ENCODE data around the gene SSBP3.

The SSBP3 gene

DNA sequence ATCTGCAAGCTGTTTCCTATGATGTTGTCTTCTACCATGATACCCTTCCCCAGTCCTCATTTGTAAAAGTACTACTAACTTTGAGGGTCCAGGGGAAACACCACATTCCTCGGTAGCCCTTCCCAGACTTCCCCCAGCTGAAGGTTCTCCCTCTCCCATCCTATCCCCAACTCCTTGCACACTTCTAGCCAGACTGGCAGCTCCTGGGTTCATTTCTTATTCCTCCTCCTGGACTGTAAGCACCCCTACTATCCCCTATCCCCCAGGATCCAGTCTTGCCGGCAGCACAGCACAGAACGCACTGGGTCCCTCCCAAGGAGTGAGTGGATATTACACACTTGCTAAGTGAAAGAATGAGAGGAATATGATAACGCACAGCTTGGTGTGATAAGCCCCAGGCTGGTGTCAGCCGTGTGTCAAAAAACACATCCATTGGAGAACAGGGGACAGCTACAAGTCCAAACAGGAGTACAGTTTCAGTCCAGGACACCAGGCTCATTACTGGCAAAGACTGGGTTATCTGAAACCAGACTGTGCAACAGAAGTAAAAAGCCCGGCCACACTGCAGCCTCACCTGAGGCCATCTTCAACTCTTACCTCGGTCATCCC lies 100.2 kb downstream of the SSBP3 start:
- DNase-seq (ENCODE audit: low read depth), result no peak

DNA sequence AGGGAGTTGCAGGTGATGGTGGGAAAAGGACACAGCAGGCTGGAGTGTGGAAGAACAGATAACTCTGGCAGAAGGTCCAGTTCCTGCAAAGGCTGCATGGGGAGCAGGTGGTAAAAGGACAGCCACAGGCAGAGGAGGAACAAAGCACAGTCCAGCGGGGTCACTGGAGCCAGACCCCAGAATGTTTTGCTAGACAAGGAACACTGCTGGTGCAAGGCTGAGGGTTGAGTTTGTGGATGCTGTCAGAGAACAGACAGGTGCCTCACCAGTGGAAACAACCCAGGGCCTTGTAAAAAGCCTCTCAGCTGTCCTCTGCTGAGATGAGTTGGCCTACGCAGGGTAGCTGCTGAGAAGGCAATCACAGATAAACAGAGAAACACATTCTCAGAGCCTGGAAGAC lies 101.7 kb downstream of the SSBP3 start:
- no peak for DNase-seq (ENCODE audit: low read depth)

DNA sequence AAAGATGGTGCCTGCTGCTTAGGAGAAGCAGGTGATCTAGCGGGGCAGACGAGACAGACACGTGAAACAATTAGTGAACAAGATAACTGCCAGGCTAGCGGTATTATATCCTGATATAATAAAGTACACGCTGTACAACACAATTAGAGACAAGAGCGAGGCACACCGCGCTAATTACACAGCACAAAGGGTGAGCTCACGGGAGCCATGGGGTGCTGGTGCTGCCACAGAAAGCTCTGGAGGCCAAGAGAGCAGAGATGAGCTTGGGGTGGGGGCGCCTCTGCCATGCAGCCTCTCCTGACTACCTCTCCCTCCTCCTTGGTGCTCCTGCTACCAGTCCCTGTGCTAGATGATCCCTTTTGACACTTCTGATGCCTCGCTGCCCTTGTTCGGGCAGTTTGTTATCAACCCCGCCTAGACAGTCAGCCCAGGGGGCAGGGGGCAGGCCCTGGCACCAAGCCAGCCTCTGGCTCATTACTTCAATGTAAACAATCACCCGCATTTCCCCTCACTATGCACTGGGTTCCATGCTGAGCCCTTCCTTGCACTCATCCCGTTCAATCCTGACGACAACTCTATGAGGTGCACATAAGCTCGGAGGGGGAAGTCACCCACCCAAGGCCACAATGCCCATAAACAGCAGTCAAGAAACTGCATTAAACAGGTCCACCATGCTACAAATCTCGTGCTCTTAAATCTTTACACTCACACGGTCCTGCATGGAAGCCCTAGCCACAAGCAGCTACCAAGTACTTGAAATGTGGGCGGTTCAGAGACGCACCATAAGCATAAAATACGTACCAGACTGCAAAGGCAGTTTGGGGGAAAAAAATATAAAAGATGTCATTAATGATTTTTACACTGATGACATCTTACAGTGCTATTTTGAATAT lies 103.0 kb downstream of the SSBP3 start:
- no peak for DNase-seq (ENCODE audit: low read depth)

DNA sequence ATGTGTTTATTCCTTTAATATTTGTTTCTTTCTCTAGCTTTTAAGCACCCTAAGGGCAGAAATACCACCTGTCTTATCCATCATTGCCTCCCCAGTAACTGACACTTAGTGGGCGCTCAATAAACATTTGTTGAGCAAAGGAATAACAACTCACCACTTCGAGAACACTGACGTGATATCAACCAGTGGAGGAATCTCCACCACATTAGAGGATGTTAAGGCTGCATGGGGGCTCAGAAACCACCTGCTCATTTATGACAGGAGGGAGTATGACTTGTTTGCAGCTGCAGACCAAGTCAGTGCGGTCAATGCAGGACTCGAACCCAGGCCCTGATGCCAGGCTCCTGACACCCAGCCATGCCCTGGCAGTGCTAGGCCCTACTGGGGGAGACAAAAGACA lies 103.6 kb downstream of the SSBP3 start:
- DNase-seq (ENCODE audit: low read depth), result no peak

DNA sequence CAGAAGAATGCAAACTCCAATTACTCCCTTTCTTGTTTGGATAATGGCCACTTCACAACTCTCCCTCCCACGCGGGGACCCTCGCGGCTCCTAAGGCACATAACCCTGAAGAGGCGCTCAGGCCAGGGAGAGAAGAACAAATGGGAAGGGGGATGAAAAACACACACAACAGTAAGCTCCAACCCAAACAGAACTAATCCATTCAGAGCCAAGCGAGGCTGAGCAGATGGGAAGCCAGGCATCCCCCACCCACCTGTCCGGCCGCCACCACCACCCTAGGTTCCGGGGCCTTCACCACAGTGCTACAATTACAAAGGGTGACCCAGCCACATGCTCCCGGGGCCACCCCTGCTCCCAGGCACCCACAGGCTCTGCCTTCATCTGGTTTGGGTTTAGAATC lies 104.7 kb downstream of the SSBP3 start:
- no peak for DNase-seq (ENCODE audit: low read depth)

DNA sequence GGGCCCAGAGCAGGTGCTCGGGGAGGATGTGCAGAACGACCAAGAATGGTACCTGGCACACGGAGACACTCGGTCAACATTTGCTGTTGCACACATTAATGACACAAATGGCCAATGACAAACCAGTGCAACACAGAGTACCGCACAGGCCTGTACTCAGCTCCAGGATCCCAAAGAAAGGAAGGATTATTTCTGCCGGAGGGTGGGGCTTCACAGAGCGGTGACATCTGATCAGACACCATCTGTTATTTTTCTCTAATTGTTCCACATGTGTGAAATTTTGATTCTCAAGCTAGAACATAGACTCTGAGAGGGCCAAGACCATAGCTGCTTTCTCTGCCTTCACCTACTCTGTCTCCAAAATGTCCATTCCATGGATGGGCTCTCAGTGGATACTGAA lies 105.8 kb downstream of the SSBP3 start:
- no peak for DNase-seq (ENCODE audit: low read depth)

DNA sequence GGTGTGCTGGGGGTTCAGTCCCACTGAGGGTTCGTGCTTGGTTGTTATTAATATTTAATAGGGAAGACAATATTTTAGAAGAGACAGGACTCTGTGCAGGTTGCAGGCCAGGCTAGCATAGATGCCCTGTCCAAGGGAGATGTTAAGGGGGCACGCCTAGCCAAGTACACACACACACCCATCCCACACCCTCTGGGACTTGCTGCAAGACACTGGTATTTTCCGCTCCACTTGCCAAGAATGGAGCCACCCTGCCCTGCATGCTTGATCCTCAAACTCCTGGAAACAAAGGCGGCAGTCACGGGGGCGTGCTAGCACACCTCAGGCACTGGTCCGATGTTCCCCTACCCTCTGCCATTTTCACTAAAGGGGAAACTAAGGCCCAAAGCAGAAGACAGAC lies 107.2 kb downstream of the SSBP3 start:
- no peak for DNase-seq (ENCODE audit: low read depth)

DNA sequence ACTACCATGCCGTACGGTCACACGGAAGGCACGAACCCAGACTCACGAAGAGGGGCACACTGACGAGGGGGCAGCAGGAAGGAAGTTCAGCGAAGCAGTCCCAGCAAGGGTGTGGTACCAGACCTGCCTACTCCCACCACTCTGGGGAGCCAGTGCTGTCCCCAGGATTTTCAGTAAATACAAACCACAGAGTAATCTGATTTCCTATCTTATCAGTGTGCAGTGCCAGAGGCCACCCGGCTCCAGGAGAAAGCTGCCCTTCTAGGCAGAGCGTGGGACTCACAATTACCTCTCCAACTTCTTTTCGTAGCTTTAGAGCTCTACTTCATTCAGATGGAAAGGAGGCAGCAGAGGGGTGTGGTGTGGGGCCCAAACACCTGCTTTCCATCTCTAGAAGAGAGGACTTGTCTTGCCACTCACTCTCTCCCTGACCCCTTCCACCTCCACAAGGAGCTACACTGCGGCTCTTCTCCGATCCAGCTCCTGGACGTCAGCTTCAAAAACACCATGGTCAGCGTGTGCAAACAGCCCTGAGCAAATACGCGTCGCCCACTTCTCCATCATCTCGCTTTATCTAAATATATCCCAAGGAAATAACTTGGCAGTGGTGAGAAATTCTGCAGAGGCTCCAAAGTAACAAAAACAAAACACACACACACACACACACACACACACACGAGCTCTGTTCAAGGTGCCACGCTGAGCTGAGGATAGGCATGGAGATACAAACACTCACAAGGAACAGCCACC lies 107.7 kb downstream of the SSBP3 start:
- no peak for DNase-seq (ENCODE audit: low read depth)

DNA sequence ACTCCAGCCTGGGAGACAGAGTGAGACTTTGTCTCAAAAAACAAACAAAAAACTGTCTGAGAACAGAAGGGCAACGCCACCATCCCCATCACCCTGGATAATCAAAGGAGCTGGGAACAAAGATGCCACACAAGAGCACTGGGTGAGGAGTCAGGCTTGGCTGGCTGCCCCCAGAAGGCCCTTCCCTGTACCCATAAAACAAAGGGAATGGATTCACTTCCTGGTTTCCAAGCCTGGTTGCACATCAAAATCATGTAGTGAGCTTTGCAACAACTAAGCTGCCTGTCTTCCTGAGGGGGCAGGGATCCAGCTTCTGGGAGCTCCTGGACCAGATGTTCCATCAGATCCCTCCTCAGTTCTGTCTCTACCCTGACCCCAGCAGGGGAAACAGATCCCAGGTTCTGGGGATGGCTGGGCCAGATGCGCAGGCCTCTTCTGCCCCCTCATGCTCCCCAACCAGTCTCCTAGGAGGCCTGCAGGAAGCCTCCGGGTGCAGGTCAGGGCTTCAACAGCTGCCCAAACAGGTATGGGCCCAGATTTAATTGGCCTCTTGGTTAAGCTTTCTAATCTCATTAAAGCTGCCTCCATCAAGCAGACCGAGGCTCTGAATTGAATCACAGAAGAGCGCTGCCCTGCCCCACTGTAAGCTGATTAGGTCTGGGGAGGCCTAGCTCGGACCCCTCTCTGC lies 108.5 kb downstream of the SSBP3 start:
- DNase-seq (ENCODE audit: low read depth), result no peak

DNA sequence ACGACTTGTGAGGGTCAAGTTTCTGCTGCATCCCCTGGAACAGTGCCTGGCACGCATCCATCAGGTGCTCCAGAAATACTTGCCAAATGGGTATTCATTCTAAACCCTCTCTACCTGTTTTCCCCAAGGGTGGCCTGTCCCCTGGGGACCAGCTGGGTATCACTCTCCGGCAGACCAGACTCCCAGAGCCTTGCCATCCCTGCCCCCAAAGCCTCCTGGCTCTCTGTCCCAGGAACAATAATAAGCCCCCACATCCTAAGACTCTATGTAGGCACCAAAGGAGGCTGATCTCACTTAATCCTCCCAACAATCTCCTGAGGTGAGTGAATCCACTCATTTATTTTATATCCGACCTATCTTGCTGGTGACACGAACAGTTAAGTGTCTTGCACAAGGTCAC lies 109.5 kb downstream of the SSBP3 start:
- DNase-seq (ENCODE audit: low read depth), result no peak

DNA sequence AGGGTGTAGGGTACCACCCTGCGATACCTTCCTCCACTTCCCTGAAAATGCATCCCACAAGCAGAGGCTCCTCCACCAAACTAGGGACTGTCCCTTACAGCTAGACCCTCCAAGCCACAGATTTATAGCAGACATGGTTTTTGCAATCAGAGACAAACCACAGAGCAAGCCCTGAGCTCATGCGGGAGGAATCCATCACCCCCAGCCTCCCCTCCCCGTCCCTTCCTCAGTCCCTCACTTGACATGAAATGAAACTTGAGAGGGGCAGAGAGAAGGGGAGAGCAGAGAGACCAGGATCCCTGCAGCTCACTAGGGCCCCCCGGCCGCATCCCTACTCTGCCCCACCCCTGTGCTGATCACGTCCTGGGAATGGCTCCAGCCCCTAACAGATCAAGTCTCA lies 111.3 kb downstream of the SSBP3 start:
- DNase-seq (ENCODE audit: low read depth), result no peak

DNA sequence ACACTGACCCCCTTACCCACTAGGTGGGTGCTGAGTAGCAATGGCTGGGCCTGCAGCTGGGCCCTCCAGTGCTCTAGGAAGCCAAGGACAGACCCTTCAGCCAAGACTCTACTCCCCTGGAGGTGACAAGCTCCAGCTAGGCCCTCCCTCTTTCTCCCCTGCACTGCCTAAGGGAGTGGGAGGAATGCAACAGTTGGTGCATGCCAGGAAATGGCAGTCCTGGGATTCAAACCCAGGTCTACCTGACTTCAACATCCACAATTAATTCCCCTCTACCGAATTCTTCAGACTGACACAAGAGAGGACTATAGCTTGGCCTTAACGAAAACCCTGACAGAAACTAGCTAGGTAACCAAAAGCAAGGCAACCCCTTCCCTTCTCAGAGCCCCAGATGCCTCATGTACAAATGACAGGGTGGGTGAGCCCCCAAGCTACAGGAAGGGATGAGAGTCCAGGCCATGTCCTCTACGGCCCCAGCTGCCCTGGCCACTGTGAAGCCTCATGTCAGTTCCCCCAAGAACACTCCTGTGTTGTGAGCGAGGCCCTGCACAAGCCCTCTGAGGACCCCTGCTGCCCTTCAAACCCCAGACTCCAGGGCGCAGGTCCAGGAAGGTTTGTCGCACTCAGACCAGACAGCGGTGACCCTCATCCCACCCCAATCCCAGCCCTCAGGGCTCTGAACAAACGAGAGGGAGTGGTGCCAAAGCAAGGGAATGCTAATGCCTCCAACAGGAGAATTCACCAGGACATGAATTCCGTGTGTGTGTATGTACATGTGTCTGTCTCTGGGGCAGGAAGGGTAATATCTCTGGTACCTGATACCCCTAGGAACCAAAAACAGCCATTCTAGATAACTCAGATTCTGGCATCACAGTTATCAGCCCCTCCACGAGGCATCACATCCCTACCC lies 113.9 kb downstream of the SSBP3 start:
- no peak for DNase-seq (ENCODE audit: low read depth)

DNA sequence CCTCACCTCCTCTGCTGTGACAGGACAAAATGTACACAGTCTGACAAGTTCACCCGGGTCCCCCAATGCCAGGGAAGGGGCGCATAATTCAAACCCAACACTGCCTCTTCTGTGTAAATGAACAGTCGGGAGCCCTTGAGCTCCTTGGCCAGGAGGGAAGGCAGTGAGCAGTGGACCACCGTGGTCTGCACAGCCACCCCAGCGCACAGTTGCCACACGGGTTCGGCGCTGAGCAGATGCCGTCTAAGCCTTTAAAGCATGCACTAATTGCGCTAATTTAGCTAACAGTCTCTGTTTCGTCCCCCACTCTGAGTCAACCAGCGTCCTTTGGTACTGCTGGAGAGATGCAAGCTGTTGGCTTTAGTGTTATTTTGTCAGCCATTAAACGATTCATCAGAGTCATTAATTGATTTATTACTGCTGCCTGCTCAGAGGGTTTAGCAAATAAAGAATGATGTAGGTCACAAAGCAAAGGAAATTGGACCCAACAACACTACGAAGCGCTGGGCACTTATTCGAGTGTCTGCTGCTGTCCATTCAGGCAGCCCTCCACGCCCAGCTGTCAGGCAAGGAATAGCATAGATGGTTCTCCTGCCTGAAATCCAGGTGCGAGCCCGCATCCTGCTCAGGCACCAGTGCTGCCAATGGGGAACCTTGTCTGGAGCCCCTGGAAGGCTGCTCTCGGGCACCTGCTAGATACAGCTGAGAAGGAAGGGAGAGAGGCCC lies 114.8 kb downstream of the SSBP3 start:
- no peak for DNase-seq (ENCODE audit: low read depth)

DNA sequence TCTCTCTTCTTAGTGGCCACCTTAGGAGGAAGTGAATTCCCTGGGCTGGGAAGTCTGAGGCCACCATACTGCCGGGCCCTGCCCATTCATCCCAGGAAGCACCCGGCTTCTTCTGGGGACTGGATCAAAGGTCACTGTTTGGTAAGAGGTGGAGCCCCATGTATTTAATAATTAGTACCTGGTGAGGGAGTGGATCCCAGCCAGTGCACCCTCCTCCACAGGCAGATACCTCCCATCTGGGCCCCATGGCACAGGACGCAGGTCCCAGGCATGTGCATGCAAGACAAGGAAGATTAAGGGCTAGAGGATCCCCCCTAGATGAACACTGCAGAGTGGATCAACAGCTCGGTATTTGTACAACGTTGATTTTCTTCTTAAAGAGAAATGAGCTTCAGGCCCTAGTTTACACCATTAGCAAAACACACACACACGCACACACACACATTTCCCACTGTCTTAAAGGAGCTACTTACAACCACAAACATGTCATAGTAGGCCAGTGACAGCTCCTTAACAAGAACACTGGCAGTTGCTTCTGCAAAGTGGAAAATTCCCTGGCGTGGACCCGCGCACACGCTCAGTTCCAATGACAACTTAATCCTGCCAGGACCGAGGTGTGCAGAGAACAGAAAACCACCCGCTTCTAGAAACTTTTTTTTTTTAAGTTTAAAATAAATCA lies 115.5 kb downstream of the SSBP3 start:
- no peak for DNase-seq (ENCODE audit: low read depth)

DNA sequence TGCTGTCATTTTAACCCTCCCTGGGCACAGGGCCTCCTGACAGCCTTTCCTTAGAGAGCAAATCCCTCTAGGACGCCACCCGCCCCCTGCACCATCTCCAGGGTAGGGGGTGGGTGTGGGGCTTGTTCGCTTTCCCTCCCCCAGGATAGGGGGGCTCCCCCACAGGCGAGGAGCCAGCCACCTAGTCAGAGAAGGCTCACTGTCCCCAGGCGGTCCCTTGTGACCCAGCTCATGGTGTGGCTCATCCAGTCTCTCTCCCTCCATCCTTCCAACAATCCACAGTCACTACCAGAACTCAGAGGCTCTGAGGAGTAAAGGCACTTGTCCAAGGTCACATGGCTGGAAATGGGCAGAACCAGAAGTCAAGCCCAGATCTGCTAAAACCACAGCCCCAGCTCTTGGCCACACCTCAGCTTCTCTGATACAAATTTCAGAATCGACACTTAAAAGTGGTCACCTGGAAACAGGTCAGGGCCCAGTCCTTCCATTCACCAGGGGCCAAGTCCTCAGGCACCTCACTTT lies 116.4 kb downstream of the SSBP3 start:
- no peak for DNase-seq (ENCODE audit: low read depth)

DNA sequence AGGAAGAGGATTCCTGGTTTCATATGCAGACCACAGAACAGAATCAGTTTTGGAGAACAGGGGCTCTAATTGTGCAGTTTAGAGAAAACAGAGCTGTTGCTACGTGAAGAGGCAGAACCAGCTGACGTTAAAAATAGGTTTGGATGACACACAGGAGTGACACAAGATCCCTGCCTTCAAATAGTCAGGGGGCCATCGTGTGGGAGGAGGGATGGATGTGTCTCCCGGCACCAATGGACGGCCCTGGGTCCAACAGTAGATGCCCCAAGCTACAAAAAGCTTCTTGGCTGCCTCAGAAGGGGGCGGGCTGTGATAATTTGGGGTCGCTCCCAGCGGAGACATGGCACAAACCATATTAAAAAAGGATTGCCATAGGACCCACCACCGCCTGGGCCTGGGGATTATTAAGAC lies 118.4 kb downstream of the SSBP3 start:
- no peak for DNase-seq (ENCODE audit: low read depth)

DNA sequence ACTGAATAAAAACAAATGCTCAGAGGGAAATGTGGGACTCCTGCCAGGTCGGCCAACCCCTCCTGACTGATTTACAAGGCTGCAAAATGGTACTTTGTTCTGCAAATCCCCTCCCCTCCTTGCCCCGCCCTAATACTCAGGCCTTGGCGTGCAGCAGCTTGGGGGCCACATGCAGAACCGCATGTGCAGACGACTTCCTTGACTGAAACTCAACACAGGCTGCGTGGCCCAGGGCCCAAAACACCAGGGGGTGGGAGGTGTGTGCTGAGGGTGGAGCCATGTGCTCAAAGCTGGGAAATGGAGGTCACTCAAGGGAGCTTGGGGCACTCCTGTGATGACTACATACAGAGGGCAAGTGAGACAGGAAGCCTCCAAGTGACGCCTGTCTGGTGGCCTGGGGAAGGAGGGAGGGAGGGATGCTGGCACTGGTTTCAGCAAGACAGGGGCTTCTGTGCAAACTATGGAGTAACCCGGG lies 119.0 kb downstream of the SSBP3 start:
- DNase-seq (ENCODE audit: low read depth), result no peak

DNA sequence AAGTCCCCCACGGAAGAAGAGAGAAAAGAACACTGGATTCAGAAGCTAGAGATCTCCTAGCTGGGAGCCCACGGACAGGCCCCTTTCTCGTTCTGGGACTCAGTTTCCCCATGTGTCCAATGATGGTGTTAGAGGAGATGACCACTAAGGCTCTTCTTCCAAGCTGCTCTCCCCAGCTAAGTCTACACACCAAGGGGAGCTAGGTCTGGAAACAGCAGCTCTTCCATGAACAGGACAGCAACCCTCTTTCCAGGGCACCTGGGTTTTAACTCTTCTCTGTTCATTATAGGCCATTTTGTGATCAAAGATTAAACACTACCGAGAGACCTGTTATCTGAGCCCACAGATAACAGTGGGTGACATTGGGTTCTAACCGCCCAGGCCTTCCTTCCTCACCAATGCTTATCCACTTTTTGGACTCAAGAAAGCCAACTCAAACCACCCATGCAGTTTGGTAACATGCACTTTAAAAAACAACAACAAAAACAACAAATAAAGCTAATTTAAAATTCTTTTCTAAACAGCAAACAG lies 120.3 kb downstream of the SSBP3 start:
- DNase-seq (ENCODE audit: low read depth), result no peak

DNA sequence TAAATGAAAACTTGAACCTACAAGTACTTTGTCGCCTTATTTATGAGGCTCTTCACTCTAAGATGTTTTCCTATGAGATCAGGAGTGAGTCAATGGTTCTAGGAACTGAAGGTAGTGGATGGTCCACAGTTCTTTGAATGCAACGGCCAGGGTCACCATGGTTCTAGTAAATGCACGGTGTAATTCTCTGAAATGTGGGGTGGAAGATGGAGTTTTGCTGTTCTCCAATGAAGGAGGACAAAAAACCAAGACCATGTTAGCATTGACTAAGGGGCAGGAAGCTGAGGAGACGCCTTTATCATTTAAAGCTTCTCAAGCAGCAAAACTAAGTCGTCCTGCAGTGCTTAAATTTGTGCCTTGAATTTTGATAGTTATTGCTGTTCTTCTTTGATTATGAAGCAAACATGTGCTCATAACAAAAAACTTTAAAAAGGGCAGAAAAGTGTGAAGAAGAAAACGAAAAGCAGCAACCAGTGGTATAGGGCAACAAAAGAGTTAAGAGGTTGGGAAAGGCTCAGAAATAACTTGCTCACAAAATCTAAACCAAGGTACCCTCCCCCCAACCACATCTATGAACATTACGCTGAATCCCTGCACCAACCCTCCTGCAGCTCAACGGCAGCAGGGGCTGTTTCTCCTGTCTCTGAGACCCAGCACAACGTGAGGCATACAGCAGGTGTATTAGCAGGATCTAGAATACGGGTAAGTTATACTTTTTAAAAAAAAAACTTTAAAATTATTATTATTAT lies 121.2 kb downstream of the SSBP3 start:
- no peak for DNase-seq (ENCODE audit: low read depth)
